Duodenal mucosa (tissue), 2 donors: Measurements from ENCODE around the gene LDHAL6B.

ENCODE experiments used
- H3K27ac ChIP-seq: one replicate; pipeline ENCODE4 v1.7.0; 2013; ENCODE audit warnings: low read depth, low read length
- H3K27me3 ChIP-seq, 2 donors: one replicate each; pipeline ENCODE4 v1.7.0; 2013; ENCODE audit warnings: low read length in 2 of 2, control low read depth in 1 of 2; ENCODE audit not compliant: insufficient read depth in 2 of 2, control insufficient read depth in 1 of 2
- H3K36me3 ChIP-seq, 2 donors: one replicate each; pipeline ENCODE4 v1.7.0; 2013; ENCODE audit warnings: low read length in 2 of 2, control low read depth in 1 of 2; ENCODE audit not compliant: insufficient read depth in 2 of 2, control insufficient read depth in 1 of 2
- H3K4me1 ChIP-seq, 2 donors: one replicate each; pipeline ENCODE4 v1.7.0; 2013; ENCODE audit warnings: low read length in 2 of 2, control low read depth in 1 of 2; ENCODE audit not compliant: insufficient read depth in 2 of 2, control insufficient read depth in 1 of 2
- H3K4me3 ChIP-seq, 2 donors: one replicate each; pipeline ENCODE4 v1.7.0; 2013; ENCODE audit warnings: low read length in 2 of 2, low read depth in 1 of 2
- H3K9ac ChIP-seq, 2 donors: one replicate each; pipeline ENCODE4 v1.7.0; 2013; ENCODE audit warnings: low read length in 2 of 2, low read depth in 1 of 2
- H3K9me3 ChIP-seq, 2 donors: one replicate each; pipeline ENCODE4 v1.7.0; 2013; ENCODE audit warnings: low read length in 2 of 2, control low read depth in 1 of 2; ENCODE audit not compliant: control insufficient read depth in 1 of 2

Gene LDHAL6B

GRCh38 chr15:59196416-59196815, 10.2 kb upstream of the LDHAL6B start:
- Histone ChIP-seq H3K36me3 (peaks cover 10 to 63% of the 10 kb centered on the region in 2 donors), H3K9me3 (no peaks in the 10 kb centered on the region), H3K9ac (no peak overlapping the region), H3K27ac (no peak overlapping the region), H3K4me1 (no peaks in the 10 kb centered on the region), H3K4me3 (no peak overlapping the region), H3K27me3 (no peaks in the 10 kb centered on the region)

GRCh38 chr15:59197454-59197853, 9.2 kb upstream of the LDHAL6B start:
- no peak overlapping the region for H3K9ac ChIP-seq
- H3K27me3 ChIP-seq = no peaks in the 10 kb centered on the region
- H3K36me3 ChIP-seq = peaks cover 10 to 64% of the 10 kb centered on the region in 2 donors
- H3K9me3 ChIP-seq = no peaks in the 10 kb centered on the region
- no peak overlapping the region for H3K4me3 ChIP-seq
- H3K27ac ChIP-seq = no peak overlapping the region
- H3K4me1 ChIP-seq = no peaks in the 10 kb centered on the region

GRCh38 chr15:59199626-59200465, 6.8 kb upstream of the LDHAL6B start:
- peaks cover 14 to 63% of the 10 kb centered on the region in 2 donors for H3K36me3 ChIP-seq
- H3K27me3 ChIP-seq = no peaks in the 10 kb centered on the region
- no peak overlapping the region for H3K27ac ChIP-seq
- H3K4me1 ChIP-seq = no peaks in the 10 kb centered on the region
- no peak overlapping the region for H3K9ac ChIP-seq
- no peaks in the 10 kb centered on the region for H3K9me3 ChIP-seq
- H3K4me3 ChIP-seq = no peak overlapping the region

GRCh38 chr15:59200560-59200959, 6.1 kb upstream of the LDHAL6B start:
- Histone ChIP-seq H3K4me3 (no peak overlapping the region), H3K9ac (no peak overlapping the region), H3K27me3 (no peaks in the 10 kb centered on the region), H3K4me1 (no peaks in the 10 kb centered on the region), H3K27ac (no peak overlapping the region), H3K9me3 (no peaks in the 10 kb centered on the region), H3K36me3 (peaks cover 14 to 63% of the 10 kb centered on the region in 2 donors)

- no peaks in the 10 kb centered on the region for H3K4me1 ChIP-seq
- H3K27ac ChIP-seq = no peak overlapping the region
- H3K27me3 ChIP-seq = no peaks in the 10 kb centered on the region
- H3K9ac ChIP-seq = no peak overlapping the region
- no peak overlapping the region for H3K4me3 ChIP-seq
- no peaks in the 10 kb centered on the region for H3K9me3 ChIP-seq
- H3K36me3 ChIP-seq = peaks cover 24 to 70% of the 10 kb centered on the region in 2 donors
Observed at GRCh38 chr15:59203008-59203407, 3.6 kb upstream of the LDHAL6B start.

GRCh38 chr15:59203657-59204056, 3.0 kb upstream of the LDHAL6B start:
- H3K4me1 ChIP-seq = no peaks in the 10 kb centered on the region
- no peaks in the 10 kb centered on the region for H3K27me3 ChIP-seq
- no peak overlapping the region for H3K27ac ChIP-seq

GRCh38 chr15:59205839-59206622, 612 bp upstream of the LDHAL6B start:
- H3K36me3 ChIP-seq = peaks cover 29 to 82% of the 10 kb centered on the region in 2 donors

More at GRCh38 chr15:59203657-59204056, 3.0 kb upstream of the LDHAL6B start:
- H3K36me3 ChIP-seq = peaks cover 27 to 74% of the 10 kb centered on the region in 2 donors
- no peaks in the 10 kb centered on the region for H3K9me3 ChIP-seq
- no peak overlapping the region for H3K4me3 ChIP-seq
- no peak overlapping the region for H3K9ac ChIP-seq

GRCh38 chr15:59208613-59209249, 2.1 kb downstream of the LDHAL6B start:
- Histone ChIP-seq H3K4me1 (no peaks in the 10 kb centered on the region), H3K4me3 (no peak overlapping the region), H3K27ac (no peak overlapping the region), H3K9me3 (no peaks in the 10 kb centered on the region), H3K36me3 (peaks cover 37 to 63% of the 10 kb centered on the region in 2 donors), H3K9ac (no peak overlapping the region), H3K27me3 (no peaks in the 10 kb centered on the region)

More at GRCh38 chr15:59205839-59206622, 612 bp upstream of the LDHAL6B start:
- Histone ChIP-seq H3K27ac (no peak overlapping the region), H3K4me3 (no peak overlapping the region), H3K9ac (no peak overlapping the region), H3K4me1 (no peaks in the 10 kb centered on the region), H3K27me3 (no peaks in the 10 kb centered on the region), H3K9me3 (no peaks in the 10 kb centered on the region)

GRCh38 chr15:59210186-59210585, 3.5 kb downstream of the LDHAL6B start:
- Histone ChIP-seq H3K4me3 (no peak overlapping the region), H3K27me3 (no peaks in the 10 kb centered on the region), H3K36me3 (peaks cover 35 to 55% of the 10 kb centered on the region in 2 donors), H3K9me3 (no peaks in the 10 kb centered on the region), H3K4me1 (no peaks in the 10 kb centered on the region), H3K9ac (no peak overlapping the region), H3K27ac (no peak overlapping the region)

GRCh38 chr15:59216911-59217310, 10.3 kb downstream of the LDHAL6B start:
- Histone ChIP-seq H3K9me3 (no peaks in the 10 kb centered on the region), H3K4me3 (no peak overlapping the region), H3K27me3 (no peaks in the 10 kb centered on the region), H3K36me3 (peaks cover 10 to 46% of the 10 kb centered on the region in 2 donors), H3K4me1 (no peaks in the 10 kb centered on the region), H3K27ac (no peak overlapping the region), H3K9ac (no peak overlapping the region)
